ENCODE data around the gene SMCO2. TPM values are rescaled to one million over a fixed set of nuclear protein-coding genes. Genes with fewer than 3 reads are reported as not detected.
"Not testable (repeated sequence)": the region's sequence is repeated elsewhere in the genome, so short reads cannot be mapped to it uniquely, and the experiment has no call there.

Gene SMCO2
- total RNA-seq, 1 donor from 2014 or later: 1.3 TPM

DNA sequence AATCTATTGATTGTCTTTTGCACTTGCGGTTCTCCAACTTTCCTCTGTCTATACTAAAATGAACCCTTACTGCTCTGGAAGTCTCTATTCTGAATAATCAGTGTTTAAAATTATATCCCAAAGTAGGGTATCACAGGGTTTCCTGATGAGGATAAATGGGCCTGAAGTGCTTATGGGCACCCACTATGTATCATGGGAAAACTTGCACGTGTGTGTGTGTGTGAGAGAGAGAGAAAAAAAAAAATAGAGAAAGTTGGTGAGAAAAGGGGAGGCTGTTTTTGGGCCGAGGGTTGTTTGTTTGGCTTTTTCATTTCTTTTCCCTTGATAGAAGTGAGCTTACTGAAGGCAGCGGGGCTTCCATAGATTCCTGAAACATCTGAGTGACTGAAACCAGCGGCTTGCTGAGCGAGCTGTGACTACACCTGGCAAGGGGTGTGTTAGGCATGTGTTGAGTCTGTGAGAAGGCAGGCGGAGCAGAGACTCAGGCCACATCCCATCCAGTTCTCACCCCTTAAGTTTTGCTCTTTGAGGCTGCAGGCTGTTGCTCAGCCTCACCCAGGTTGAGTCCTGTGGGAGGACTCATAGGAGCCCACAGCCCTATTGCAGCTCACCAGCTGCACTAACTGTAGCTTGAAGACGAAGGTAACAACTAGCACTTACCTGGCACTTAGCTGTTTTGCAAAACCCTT is 94.6 kb downstream of the SMCO2 start:
- peaks cover 22% of the 10 kb centered on the region for H3K27me3 Mint-ChIP-seq (ENCODE audit: low read depth)
- H3K4me1 Mint-ChIP-seq (ENCODE audit: low read depth): peaks cover 8% of the 10 kb centered on the region
- intact Hi-C loops (cut with micrococcal nuclease): no loop called here
- DNase-seq (ENCODE audit: low spot score): no peak
- no peaks in the 10 kb centered on the region for H3K9me3 Mint-ChIP-seq
- no peak overlapping the region for H3K27ac Mint-ChIP-seq
- H3K36me3 Mint-ChIP-seq (ENCODE audit: low read depth): peaks cover 8% of the 10 kb centered on the region
- H3K4me3 Mint-ChIP-seq (ENCODE audit: low read depth): no peak overlapping the region

DNA sequence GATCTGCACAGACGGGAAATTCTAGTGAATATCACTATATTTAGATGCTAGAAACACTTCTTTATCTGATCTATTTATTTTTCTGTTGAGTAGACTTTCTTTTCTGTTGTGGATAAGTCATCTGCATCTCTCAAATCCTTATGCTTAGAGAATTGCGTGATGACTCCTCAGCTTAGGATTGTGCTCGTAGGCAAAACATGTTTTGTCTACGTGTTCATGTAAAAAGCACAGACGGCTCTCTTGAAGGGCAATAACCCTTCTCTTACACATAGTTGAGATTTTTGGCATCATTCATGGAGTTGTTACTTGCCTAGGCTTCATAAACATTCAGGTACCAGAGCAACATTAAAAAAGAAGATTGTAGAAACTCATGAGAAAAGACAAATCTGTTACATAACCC is 96.1 kb downstream of the SMCO2 start:
- H3K36me3 Mint-ChIP-seq (ENCODE audit: low read depth): no peaks in the 10 kb centered on the region
- H3K27ac Mint-ChIP-seq: no peak overlapping the region
- no peak overlapping the region for H3K4me3 Mint-ChIP-seq (ENCODE audit: low read depth)
- H3K27me3 Mint-ChIP-seq (ENCODE audit: low read depth): peaks cover 22% of the 10 kb centered on the region
- intact Hi-C loops (cut with micrococcal nuclease): no loop called here
- DNase-seq (ENCODE audit: low spot score): no peak
- H3K9me3 Mint-ChIP-seq: no peaks in the 10 kb centered on the region
- H3K4me1 Mint-ChIP-seq (ENCODE audit: low read depth): peaks cover 8% of the 10 kb centered on the region

DNA sequence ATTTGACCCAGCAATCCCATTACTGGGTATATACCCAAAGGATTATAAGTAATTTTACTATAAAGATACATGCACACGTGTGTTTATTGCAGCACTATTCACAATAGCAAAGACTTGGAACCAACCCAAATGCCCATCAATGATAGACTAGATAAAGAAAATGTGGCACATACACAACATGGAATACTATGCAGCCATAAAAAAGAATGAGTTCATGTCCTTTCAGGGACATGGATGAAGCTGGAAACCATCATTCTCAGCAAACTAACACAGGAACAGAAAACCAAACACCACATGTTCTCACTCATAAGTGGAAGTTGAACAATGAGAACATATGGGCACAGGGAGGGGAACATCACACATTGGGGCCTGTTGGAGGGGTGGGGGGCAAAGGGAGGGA is 98.3 kb downstream of the SMCO2 start:
- intact Hi-C loops (cut with micrococcal nuclease); H3K4me3 Mint-ChIP-seq (ENCODE audit: low read depth); H3K36me3 Mint-ChIP-seq (ENCODE audit: low read depth); DNase-seq (ENCODE audit: low spot score); H3K27ac Mint-ChIP-seq; H3K9me3 Mint-ChIP-seq: not testable (repeated sequence)
- H3K27me3 Mint-ChIP-seq (ENCODE audit: low read depth): peaks cover 28% of the 10 kb centered on the region
- peaks cover 22% of the 10 kb centered on the region for H3K4me1 Mint-ChIP-seq (ENCODE audit: low read depth)

DNA sequence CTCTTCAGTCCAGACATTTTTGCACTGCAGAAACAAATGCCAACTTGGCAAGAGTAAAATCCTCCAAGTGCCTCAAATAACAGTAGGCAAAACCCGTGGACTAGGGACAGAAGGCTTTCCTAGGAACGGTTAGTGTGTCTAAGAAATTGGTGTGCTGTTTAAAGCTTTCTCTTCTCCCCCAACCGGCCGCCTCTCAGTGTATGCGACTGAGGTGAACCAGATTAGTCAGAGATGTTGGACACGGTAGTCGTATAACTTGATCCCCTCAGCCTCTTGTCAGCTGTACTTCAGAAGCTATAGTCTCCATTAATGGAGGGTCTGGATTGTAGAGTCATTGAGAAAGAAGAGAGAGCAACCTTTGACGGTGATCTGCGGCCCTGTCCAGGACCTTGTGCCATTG is 99.1 kb downstream of the SMCO2 start:
- H3K27me3 Mint-ChIP-seq (ENCODE audit: low read depth): peaks cover 33% of the 10 kb centered on the region
- peaks cover 22% of the 10 kb centered on the region for H3K4me1 Mint-ChIP-seq (ENCODE audit: low read depth)
- H3K27ac Mint-ChIP-seq: no peak overlapping the region
- no peaks in the 10 kb centered on the region for H3K36me3 Mint-ChIP-seq (ENCODE audit: low read depth)
- H3K4me3 Mint-ChIP-seq (ENCODE audit: low read depth): no peak overlapping the region
- intact Hi-C loops (cut with micrococcal nuclease): no loop called here
- H3K9me3 Mint-ChIP-seq: no peaks in the 10 kb centered on the region
- DNase-seq (ENCODE audit: low spot score): no peak

DNA sequence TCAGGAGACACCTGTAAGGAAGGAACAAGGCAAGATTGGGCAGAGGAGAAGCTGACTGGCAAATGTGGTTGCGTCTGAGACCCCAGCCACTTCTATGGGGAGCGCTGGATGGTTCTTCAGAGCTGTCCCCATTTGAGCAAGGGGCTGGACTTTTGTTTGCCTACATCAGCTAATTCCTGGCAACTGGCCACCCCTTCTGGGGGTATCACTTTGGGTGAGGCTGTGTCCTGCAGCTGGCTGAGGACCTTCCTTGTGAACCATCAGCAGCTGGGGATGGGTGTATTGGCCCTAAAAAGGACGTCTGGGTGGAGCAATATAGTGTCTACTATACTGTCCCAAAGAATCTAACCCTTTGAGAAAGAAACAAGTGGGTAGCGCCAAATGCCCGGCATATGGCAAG is 101.1 kb downstream of the SMCO2 start:
- no peaks in the 10 kb centered on the region for H3K9me3 Mint-ChIP-seq
- DNase-seq (ENCODE audit: low spot score): no peak
- peaks cover 19% of the 10 kb centered on the region for H3K4me1 Mint-ChIP-seq (ENCODE audit: low read depth)
- H3K36me3 Mint-ChIP-seq (ENCODE audit: low read depth): no peaks in the 10 kb centered on the region
- peaks cover 29% of the 10 kb centered on the region for H3K27me3 Mint-ChIP-seq (ENCODE audit: low read depth)
- H3K4me3 Mint-ChIP-seq (ENCODE audit: low read depth): no peak overlapping the region
- intact Hi-C loops (cut with micrococcal nuclease): no loop called here
- no peak overlapping the region for H3K27ac Mint-ChIP-seq

DNA sequence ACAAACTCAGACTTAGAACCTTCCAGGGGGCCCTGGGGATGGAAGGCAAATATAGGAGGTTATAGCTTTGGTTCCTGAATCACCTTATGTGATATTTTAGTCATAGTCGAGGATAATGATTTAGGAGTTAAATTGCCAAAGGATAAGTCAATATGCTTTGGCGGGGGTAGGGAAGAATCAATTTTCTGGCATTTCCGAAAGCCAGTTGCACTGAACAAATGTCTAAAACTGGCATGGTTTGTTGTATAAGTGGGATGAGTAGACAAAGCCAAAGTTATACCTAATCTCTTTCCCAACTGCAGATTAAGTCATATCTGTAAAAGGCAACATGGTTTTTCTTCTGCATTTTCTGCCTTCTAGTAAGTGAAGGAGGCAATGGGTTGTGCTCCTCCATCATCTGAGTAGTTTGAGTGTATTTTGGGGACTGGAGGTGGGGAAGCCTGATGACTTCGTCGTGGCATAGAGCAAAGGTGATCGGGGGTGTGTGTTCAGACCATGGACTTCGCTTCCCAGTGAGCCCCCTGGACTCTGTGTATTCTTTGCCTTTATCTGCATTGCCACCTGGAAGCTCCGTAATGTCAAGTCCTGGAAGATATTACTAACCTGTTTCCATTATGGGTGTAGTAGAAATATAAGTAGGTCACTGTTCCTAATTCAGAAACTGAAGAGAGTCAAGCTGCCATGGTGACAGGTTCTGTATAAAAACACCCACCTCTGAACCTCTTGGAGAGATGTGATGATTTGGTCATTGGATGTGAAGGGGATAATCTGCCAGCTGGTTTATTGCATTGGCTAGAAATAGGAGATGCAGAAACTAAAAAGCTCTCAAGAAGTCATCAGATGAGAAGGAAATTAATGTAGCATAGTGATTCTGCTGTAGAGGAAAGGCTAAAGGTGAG is 102.0 kb downstream of the SMCO2 start:
- intact Hi-C loops (cut with micrococcal nuclease): no loop called here
- H3K36me3 Mint-ChIP-seq (ENCODE audit: low read depth): no peaks in the 10 kb centered on the region
- H3K9me3 Mint-ChIP-seq: no peaks in the 10 kb centered on the region
- H3K4me3 Mint-ChIP-seq (ENCODE audit: low read depth): no peak overlapping the region
- H3K27me3 Mint-ChIP-seq (ENCODE audit: low read depth): peaks cover 33% of the 10 kb centered on the region
- no peak for DNase-seq (ENCODE audit: low spot score)
- peaks cover 24% of the 10 kb centered on the region for H3K4me1 Mint-ChIP-seq (ENCODE audit: low read depth)
- H3K27ac Mint-ChIP-seq: peak overlapping the region; percentile 17

DNA sequence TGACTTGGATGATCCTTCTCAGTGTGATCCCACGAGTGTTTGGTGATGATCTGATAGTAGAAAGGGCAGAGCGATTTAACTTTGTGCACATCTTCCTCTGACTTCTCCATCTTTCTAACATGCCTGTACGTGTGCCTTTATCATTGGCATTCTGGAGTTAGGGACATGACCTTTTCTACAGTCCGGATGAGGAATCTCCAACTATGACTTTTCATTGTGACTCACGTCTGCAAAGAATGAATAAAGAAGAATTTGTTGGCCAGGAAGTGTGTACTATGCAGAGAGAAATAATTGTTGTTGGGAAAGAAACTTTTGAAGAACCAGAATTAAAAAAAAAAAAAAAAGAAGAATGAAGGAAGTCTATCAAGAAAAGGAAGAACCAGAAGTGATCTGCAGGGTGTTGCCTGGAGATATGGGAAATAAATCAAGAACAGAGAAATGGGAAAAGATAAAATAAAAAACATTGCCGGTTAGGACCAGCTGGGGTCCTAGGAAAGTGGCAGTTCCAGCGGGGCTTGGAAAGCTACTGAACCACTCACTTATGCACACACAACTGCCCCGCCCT is 102.8 kb downstream of the SMCO2 start:
- H3K36me3 Mint-ChIP-seq (ENCODE audit: low read depth): no peaks in the 10 kb centered on the region
- intact Hi-C loops (cut with micrococcal nuclease): no loop called here
- H3K4me1 Mint-ChIP-seq (ENCODE audit: low read depth): peaks cover 24% of the 10 kb centered on the region

DNA sequence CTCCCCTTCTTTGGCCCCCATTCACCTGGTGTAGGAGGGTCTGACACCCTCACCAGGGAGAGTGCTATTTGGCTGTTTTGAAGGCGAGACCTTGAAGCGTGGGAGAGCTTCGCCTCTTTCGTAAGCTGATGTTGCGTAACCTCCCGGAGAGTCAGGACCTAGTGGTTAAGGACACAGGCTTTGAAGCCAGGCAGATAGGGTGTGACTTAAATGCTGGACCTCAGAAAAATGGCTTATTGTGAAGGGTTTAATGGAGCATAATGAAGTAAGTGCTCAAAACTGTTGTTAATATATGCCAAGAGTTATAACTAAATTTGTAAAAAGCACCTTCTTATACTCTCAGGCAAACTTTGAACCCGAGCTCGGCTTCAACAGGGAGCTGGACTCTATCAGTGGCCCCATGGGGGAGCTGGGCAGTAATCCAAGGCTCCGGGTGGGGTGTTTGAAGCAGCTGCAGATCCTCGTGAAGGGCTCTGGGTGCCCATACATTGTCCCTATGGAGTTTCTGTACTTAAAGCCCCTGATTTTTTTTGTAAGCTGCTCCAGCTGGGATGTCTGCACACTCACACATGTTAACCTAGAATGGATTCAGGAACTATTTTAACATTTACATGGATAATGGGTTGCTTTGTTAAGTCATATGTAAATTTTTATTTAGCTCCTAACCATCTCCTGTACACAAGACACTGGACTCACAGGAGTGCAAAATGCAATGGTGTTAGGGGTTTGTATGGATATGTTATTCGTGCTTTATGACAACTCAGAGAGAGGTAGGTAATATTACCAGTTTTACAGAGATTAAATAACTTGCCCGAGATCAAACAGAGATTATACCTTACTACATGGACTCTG is 103.5 kb downstream of the SMCO2 start:
- no peak overlapping the region for H3K4me3 Mint-ChIP-seq (ENCODE audit: low read depth)
- no peaks in the 10 kb centered on the region for H3K9me3 Mint-ChIP-seq
- H3K36me3 Mint-ChIP-seq (ENCODE audit: low read depth): no peaks in the 10 kb centered on the region
- H3K4me1 Mint-ChIP-seq (ENCODE audit: low read depth): peaks cover 27% of the 10 kb centered on the region
- H3K27ac Mint-ChIP-seq: no peak overlapping the region
- peaks cover 41% of the 10 kb centered on the region for H3K27me3 Mint-ChIP-seq (ENCODE audit: low read depth)
- no peak for DNase-seq (ENCODE audit: low spot score)
- intact Hi-C loops (cut with micrococcal nuclease): no loop called here

More for the DNA sequence above, 102.8 kb downstream of the SMCO2 start:
- DNase-seq (ENCODE audit: low spot score): no peak
- Mint-ChIP-seq H3K9me3 (no peaks in the 10 kb centered on the region), H3K27ac (no peak overlapping the region), H3K4me3 (ENCODE audit: low read depth) (no peak overlapping the region), H3K27me3 (ENCODE audit: low read depth) (peaks cover 37% of the 10 kb centered on the region)

DNA sequence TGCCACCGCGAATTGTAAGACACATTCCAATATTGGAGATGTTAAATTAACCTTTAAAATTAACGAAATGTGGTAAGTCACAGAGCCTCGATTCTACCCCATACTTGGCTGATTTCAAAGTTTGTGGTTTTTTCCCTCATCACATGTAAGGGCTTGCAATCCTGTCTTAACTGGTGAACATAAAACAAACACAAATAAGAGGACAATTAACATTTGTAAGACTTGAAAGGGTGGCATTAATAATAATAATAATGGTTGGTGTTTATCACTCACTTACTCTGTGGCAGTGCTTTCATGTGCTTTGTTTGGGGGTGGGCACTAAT is 104.1 kb downstream of the SMCO2 start:
- Mint-ChIP-seq H3K36me3 (ENCODE audit: low read depth) (no peaks in the 10 kb centered on the region), H3K27me3 (ENCODE audit: low read depth) (peaks cover 44% of the 10 kb centered on the region), H3K4me1 (ENCODE audit: low read depth) (peaks cover 32% of the 10 kb centered on the region), H3K27ac (no peak overlapping the region), H3K9me3 (no peaks in the 10 kb centered on the region), H3K4me3 (ENCODE audit: low read depth) (no peak overlapping the region)
- DNase-seq (ENCODE audit: low spot score): no peak
- intact Hi-C loops (cut with micrococcal nuclease): no loop called here

DNA sequence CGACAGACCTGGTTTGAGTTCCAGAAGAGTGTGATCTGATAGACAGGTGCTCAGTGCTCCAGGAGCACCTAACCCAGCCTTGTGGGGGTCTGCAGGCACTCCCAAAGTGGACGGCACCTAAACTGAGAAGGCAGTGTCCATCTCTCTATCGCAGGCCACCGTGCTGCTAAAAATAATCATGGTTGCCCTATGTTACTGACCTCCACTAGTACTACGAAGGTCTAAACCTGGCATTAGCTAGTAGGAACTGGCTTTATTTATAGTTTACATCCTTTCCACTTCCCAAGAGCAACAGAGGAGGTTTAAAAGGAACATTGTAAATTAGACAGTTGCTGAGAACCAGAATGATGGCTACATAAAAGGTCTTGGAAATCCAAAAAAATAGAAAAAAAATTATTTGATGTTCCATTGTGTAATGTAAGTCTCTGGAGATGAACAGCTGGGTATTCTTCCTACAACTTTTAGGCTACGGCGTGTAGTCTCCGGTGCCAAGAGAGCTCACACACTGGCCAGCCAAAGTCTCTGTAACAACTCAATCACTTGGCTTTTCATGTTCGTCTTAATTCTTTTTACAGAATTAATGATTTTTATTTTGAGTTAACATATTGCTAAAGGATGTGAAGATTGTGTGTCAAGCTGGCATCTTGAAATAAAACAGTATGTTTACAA is 104.8 kb downstream of the SMCO2 start:
- DNase-seq (ENCODE audit: low spot score): no peak
- Mint-ChIP-seq H3K4me3 (ENCODE audit: low read depth) (no peak overlapping the region), H3K4me1 (ENCODE audit: low read depth) (peaks cover 38% of the 10 kb centered on the region), H3K27ac (no peak overlapping the region), H3K9me3 (no peaks in the 10 kb centered on the region), H3K36me3 (ENCODE audit: low read depth) (no peaks in the 10 kb centered on the region), H3K27me3 (ENCODE audit: low read depth) (peaks cover 46% of the 10 kb centered on the region)
- intact Hi-C loops (cut with micrococcal nuclease): no loop called here

Data from activated T-helper 2 cell treated with anti-CD3 and anti-CD28 coated beads, Interferon-gamma antibody, Interleukin-2, Interleukin-4, amounts not matched to agents 10 μg/mL and 5 μg/mL and 100 μg/mL, durations not matched to agents 14 hours and 24 hours and 36 hours (primary cell).